Testis (tissue), 2 donors: ENCODE measurements around the gene CFAP46.

Experiments used
- POLR2A ChIP-seq: fragments of 450-650 bp; IDR thresholded peaks from one replicate; pipeline ENCODE4 v1.6.1; 2017; ENCODE audit warnings: antibody characterized with exemption, mild to moderate bottlenecking, moderate library complexity
- TF ChIP-seq, protein P1 (sequence below), 3 experiments: fragments of 450-650 bp in 2 of 3; fragments of 200-600 bp in 1 of 3; sonication (generic) in 1 of 3; IDR thresholded peaks; one replicate each; pipeline ENCODE4 v1.5.1; 2016 to 2019; ENCODE audit warnings: antibody characterized with exemption in 3 of 3, mild to moderate bottlenecking in 2 of 3, moderate library complexity in 1 of 3

DNA sequence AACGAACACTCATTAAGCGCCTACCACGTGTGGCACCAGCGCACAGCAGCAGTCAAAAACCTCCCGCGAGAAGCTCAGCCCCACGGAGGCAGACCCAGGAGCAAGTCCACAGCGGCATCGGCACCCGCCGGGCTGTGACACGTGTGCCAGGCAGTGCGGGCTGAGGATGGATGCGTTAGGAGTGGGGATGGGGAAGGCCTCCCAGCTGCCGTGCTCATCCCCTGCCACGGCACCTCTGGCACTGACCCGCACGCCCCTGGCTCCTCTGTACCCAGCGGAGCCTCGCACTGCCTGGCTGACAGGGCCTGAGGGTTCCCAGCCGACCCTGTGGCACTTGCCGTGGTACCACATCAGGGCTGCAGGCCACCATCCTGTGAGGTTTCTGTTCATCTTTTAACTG, 16.8 kb downstream of the CFAP46 start:
- TF ChIP-seq, protein P1, sequence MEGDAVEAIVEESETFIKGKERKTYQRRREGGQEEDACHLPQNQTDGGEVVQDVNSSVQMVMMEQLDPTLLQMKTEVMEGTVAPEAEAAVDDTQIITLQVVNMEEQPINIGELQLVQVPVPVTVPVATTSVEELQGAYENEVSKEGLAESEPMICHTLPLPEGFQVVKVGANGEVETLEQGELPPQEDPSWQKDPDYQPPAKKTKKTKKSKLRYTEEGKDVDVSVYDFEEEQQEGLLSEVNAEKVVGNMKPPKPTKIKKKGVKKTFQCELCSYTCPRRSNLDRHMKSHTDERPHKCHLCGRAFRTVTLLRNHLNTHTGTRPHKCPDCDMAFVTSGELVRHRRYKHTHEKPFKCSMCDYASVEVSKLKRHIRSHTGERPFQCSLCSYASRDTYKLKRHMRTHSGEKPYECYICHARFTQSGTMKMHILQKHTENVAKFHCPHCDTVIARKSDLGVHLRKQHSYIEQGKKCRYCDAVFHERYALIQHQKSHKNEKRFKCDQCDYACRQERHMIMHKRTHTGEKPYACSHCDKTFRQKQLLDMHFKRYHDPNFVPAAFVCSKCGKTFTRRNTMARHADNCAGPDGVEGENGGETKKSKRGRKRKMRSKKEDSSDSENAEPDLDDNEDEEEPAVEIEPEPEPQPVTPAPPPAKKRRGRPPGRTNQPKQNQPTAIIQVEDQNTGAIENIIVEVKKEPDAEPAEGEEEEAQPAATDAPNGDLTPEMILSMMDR (IDR thresholded peaks at IDR 0.05), result no peak
- no peak for TF ChIP-seq POLR2A
